Activated T-helper 1 cell treated with anti-CD3 and anti-CD28 coated beads, Interleukin-12 subunit alpha, Interleukin-12 subunit beta, Interleukin-2, Interleukin-4 antibody, amounts not matched to agents 30 ng/mL and 10 ng/mL and 1 ng/mL, durations not matched to agents 14 hours and 24 hours and 36 hours (primary cell): ENCODE data around the gene DDOST. TPM values are rescaled to one million over a fixed set of nuclear protein-coding genes. Genes with fewer than 3 reads are reported as not detected.

Experiments used
- DNase-seq: peaks from one replicate; pipeline ENCODE4 v3.0.0; 2021; ENCODE audit warnings: low spot score
- H3K27ac Mint-ChIP-seq: one replicate; pipeline ENCODE4 v1.8.0; 2021; ENCODE audit warnings: mild to moderate bottlenecking, mixed read lengths
- H3K27me3 Mint-ChIP-seq: one replicate; pipeline ENCODE4 v1.8.0; 2022; ENCODE audit warnings: mild to moderate bottlenecking, moderate library complexity, mixed read lengths; ENCODE audit not compliant: insufficient read depth
- H3K36me3 Mint-ChIP-seq: one replicate; pipeline ENCODE4 v1.8.0; 2021; ENCODE audit warnings: low read depth, mixed read lengths
- H3K4me1 Mint-ChIP-seq: one replicate; pipeline ENCODE4 v1.8.0; 2021; ENCODE audit warnings: low read depth, mixed read lengths
- H3K4me3 Mint-ChIP-seq: one replicate; pipeline ENCODE4 v1.8.0; 2021; ENCODE audit warnings: mild to moderate bottlenecking, moderate library complexity, mixed read lengths
- H3K9me3 Mint-ChIP-seq: one replicate; pipeline ENCODE4 v1.8.0; 2021; ENCODE audit warnings: mixed read lengths
- intact Hi-C: fragments of 100-400 bp; cut with micrococcal nuclease; formaldehyde crosslinking; loops from one replicate; pipeline ENCODE4 v1.15.1; 2024
- total RNA-seq: library from RNA; stranded (reverse); gene quantifications from 2 replicates; pipeline ENCODE4 v1.2.3, GENCODE V29; 2022

DDOST gene
- total RNA-seq, 1 donor from 2014 or later: 174 TPM

- Mint-ChIP-seq H3K27ac (no peak overlapping the region), H3K4me1 (no peaks in the 10 kb centered on the region), H3K9me3 (no peaks in the 10 kb centered on the region), H3K4me3 (no peak overlapping the region), H3K36me3 (no peaks in the 10 kb centered on the region), H3K27me3 (peaks cover 14% of the 10 kb centered on the region)
- intact Hi-C loops: no loop called here
- DNase-seq: no peak
These were observed 35.1 kb downstream of the DDOST start for GRCh38 chr1:20626098-20626427.

- intact Hi-C loops: no loop called here
- no peaks in the 10 kb centered on the region for H3K4me1 Mint-ChIP-seq
- DNase-seq: no peak
- H3K27me3 Mint-ChIP-seq: peaks cover 14% of the 10 kb centered on the region
- no peak overlapping the region for H3K4me3 Mint-ChIP-seq
- no peaks in the 10 kb centered on the region for H3K36me3 Mint-ChIP-seq
- H3K27ac Mint-ChIP-seq: no peak overlapping the region
- H3K9me3 Mint-ChIP-seq: no peaks in the 10 kb centered on the region
These were observed 35.7 kb downstream of the DDOST start for GRCh38 chr1:20625176-20626097.

GRCh38 chr1:20624709-20625108 is 36.5 kb downstream of the DDOST start:
- Mint-ChIP-seq H3K9me3 (no peaks in the 10 kb centered on the region), H3K36me3 (no peaks in the 10 kb centered on the region), H3K4me1 (no peaks in the 10 kb centered on the region), H3K27ac (no peak overlapping the region), H3K27me3 (peaks cover 14% of the 10 kb centered on the region), H3K4me3 (no peak overlapping the region)
- intact Hi-C loops: no loop called here
- no peak for DNase-seq

GRCh38 chr1:20621012-20621411 is 40.2 kb downstream of the DDOST start:
- Mint-ChIP-seq H3K36me3 (no peaks in the 10 kb centered on the region), H3K4me3 (no peak overlapping the region), H3K27ac (no peak overlapping the region), H3K4me1 (peaks cover 6% of the 10 kb centered on the region), H3K9me3 (no peaks in the 10 kb centered on the region), H3K27me3 (peaks cover 5% of the 10 kb centered on the region)
- intact Hi-C loops: no loop called here
- DNase-seq: no peak

GRCh38 chr1:20619999-20620398 is 41.2 kb downstream of the DDOST start:
- no peak for DNase-seq
- intact Hi-C loops: no loop called here
- Mint-ChIP-seq H3K27me3 (peaks cover 2% of the 10 kb centered on the region), H3K9me3 (no peaks in the 10 kb centered on the region), H3K4me3 (no peak overlapping the region), H3K27ac (no peak overlapping the region), H3K4me1 (peaks cover 6% of the 10 kb centered on the region), H3K36me3 (no peaks in the 10 kb centered on the region)

- H3K9me3 Mint-ChIP-seq: no peaks in the 10 kb centered on the region
- H3K4me1 Mint-ChIP-seq: peaks cover 6% of the 10 kb centered on the region
- H3K27me3 Mint-ChIP-seq: peaks cover 2% of the 10 kb centered on the region
- H3K4me3 Mint-ChIP-seq: no peak overlapping the region
- H3K36me3 Mint-ChIP-seq: no peaks in the 10 kb centered on the region
- DNase-seq: no peak
- no peak overlapping the region for H3K27ac Mint-ChIP-seq
- intact Hi-C loops: no loop called here
These were observed 42.6 kb downstream of the DDOST start for GRCh38 chr1:20618550-20618949.

GRCh38 chr1:20616847-20617487 is 44.2 kb downstream of the DDOST start:
- intact Hi-C loops: no loop called here
- peaks cover 2% of the 10 kb centered on the region for H3K27me3 Mint-ChIP-seq

GRCh38 chr1:20615946-20616846 is 45.0 kb downstream of the DDOST start:
- no peak overlapping the region for H3K4me3 Mint-ChIP-seq
- H3K4me1 Mint-ChIP-seq: peaks cover 6% of the 10 kb centered on the region
- intact Hi-C loops: no loop called here
- no peak overlapping the region for H3K27ac Mint-ChIP-seq
- no peaks in the 10 kb centered on the region for H3K36me3 Mint-ChIP-seq
- DNase-seq: no peak
- H3K9me3 Mint-ChIP-seq: no peaks in the 10 kb centered on the region
- H3K27me3 Mint-ChIP-seq: peaks cover 2% of the 10 kb centered on the region

More at GRCh38 chr1:20616847-20617487, 44.2 kb downstream of the DDOST start:
- Mint-ChIP-seq H3K4me3 (no peak overlapping the region), H3K27ac (no peak overlapping the region), H3K4me1 (peaks cover 6% of the 10 kb centered on the region), H3K36me3 (no peaks in the 10 kb centered on the region), H3K9me3 (no peaks in the 10 kb centered on the region)
- no peak for DNase-seq

- intact Hi-C loops: no loop called here
- Mint-ChIP-seq H3K27me3 (peaks cover 2% of the 10 kb centered on the region), H3K9me3 (no peaks in the 10 kb centered on the region), H3K4me1 (peaks cover 6% of the 10 kb centered on the region), H3K36me3 (no peaks in the 10 kb centered on the region), H3K27ac (no peak overlapping the region), H3K4me3 (no peak overlapping the region)
- DNase-seq: no peak
These were observed 47.0 kb downstream of the DDOST start for GRCh38 chr1:20614131-20614579.

- H3K27me3 Mint-ChIP-seq: peaks cover 6% of the 10 kb centered on the region
- H3K9me3 Mint-ChIP-seq: no peaks in the 10 kb centered on the region
- DNase-seq: no peak
- H3K4me3 Mint-ChIP-seq: no peak overlapping the region
- intact Hi-C loops: no loop called here
- H3K36me3 Mint-ChIP-seq: no peaks in the 10 kb centered on the region
- H3K4me1 Mint-ChIP-seq: peaks cover 6% of the 10 kb centered on the region
- no peak overlapping the region for H3K27ac Mint-ChIP-seq
These were observed 48.9 kb downstream of the DDOST start for GRCh38 chr1:20612221-20612746.

GRCh38 chr1:20611652-20612051 is 49.5 kb downstream of the DDOST start:
- H3K9me3 Mint-ChIP-seq: no peaks in the 10 kb centered on the region
- no peak overlapping the region for H3K27ac Mint-ChIP-seq
- no peak for DNase-seq
- no peaks in the 10 kb centered on the region for H3K36me3 Mint-ChIP-seq
- peaks cover under 1% of the 10 kb centered on the region for H3K4me1 Mint-ChIP-seq
- no peak overlapping the region for H3K4me3 Mint-ChIP-seq
- intact Hi-C loops: no loop called here
- H3K27me3 Mint-ChIP-seq: peaks cover 3% of the 10 kb centered on the region

GRCh38 chr1:20610970-20611369 is 50.2 kb downstream of the DDOST start:
- DNase-seq: no peak
- peaks cover 3% of the 10 kb centered on the region for H3K27me3 Mint-ChIP-seq
- H3K27ac Mint-ChIP-seq: no peak overlapping the region
- no peaks in the 10 kb centered on the region for H3K4me1 Mint-ChIP-seq
- intact Hi-C loops: no loop called here
- no peaks in the 10 kb centered on the region for H3K9me3 Mint-ChIP-seq
- no peaks in the 10 kb centered on the region for H3K36me3 Mint-ChIP-seq
- H3K4me3 Mint-ChIP-seq: no peak overlapping the region
